Astrocyte of the spinal cord (primary cell): ENCODE data around the gene MBOAT1.

Experiments used
- DNase-seq: peaks from one replicate; pipeline ENCODE4 v3.0.0; 2011; ENCODE audit warnings: low read depth, low spot score
- H3K4me3 ChIP-seq: 2 replicates; pipeline ENCODE4 v1.5.1; 2011; ENCODE audit warnings: low read depth, mild to moderate bottlenecking, low read length, moderate library complexity
- CTCF ChIP-seq: IDR thresholded peaks from 2 replicates; pipeline ENCODE4 v1.5.1; 2012; ENCODE audit warnings: low read depth, mild to moderate bottlenecking, low read length, inconsistent platforms
- in situ Hi-C: cut with HindIII; loops from 2 replicates; pipeline ENCODE4 v1.10.0; 2017; ENCODE audit warnings: low sequenced_read_pairs

The MBOAT1 gene

DNA sequence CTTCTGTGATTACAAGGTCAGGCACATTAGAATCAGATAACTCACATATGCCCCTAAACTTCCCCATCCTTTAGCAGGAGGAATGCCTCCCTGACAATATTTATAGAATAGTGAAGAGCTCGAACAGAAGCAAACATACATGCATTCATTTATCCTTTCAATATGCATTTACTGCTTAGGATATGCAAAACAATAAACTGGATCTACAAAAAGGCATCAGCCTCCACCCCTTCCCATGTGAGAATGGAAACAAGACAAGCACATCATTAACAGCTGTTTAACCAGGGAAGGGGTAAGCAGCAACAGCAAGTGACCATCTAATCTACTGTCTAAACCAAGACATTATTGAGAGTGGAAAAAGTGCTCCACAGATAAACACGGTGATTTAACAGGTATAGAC, 107.6 kb downstream of the MBOAT1 start:
- DNase-seq, result no peak
- no peak for TF ChIP-seq CTCF
- in situ Hi-C loops, result no loop called here
- no peak overlapping the region for H3K4me3 ChIP-seq

DNA sequence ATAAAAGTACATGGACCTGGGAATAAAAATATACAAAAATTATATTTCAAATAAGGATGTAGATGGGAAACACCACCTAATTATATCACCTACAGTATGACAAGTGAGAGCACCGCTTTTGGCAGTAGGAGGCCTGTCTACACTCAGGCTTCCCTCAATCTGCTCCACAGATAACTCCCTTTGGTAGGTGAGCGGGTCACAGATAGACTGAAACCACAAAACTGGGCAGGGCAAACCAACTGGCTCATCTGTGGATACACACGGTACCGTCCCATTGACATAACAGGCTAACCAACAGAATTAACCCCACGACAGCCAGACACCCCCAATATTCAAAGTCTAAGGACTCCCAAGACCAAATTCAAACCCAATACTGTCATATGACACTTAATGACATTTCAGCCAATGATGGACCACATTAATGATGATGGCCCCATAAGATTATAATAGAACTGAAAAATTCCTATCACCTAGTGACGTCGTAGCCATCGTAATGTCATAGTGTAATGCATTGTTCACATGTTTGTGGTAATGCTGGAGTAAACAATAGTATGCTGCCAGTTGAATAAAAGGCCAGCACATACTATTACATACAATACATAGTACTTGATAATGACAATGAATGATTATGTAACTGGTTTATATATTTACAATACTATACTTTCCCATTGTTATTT, 109.7 kb downstream of the MBOAT1 start:
- in situ Hi-C loops, result no loop called here
- no peak for DNase-seq
- H3K4me3 ChIP-seq, result no peak overlapping the region
- no peak for TF ChIP-seq CTCF

GRCh38 chr6:20099156-20099555, 113.1 kb downstream of the MBOAT1 start:
- TF ChIP-seq CTCF, result no peak
- no peak for DNase-seq
- in situ Hi-C loops, result no loop called here
- H3K4me3 ChIP-seq, result no peak overlapping the region

- in situ Hi-C loops, result no loop called here
- no peak for DNase-seq
- no peak overlapping the region for H3K4me3 ChIP-seq
- no peak for TF ChIP-seq CTCF
Observed at GRCh38 chr6:20098267-20098876, 113.9 kb downstream of the MBOAT1 start.

- no peak overlapping the region for H3K4me3 ChIP-seq
- DNase-seq, result no peak
- in situ Hi-C loops, result no loop called here
- no peak for TF ChIP-seq CTCF
Observed at GRCh38 chr6:20096536-20096935, 115.7 kb downstream of the MBOAT1 start.

GRCh38 chr6:20095436-20095835, 116.8 kb downstream of the MBOAT1 start:
- no peak overlapping the region for H3K4me3 ChIP-seq
- no peak for TF ChIP-seq CTCF
- no peak for DNase-seq
- in situ Hi-C loops, result no loop called here
